SK-N-SH treated with all-trans-retinoic acid at 6 μM for 48 hours (cell line): ENCODE results near the gene NRBP1.

Experiments
- ARNTL ChIP-seq: fragments of 450-650 bp; formaldehyde crosslinking; IDR thresholded peaks from 2 replicates; pipeline ENCODE4 v1.5.0; 2020; ENCODE audit warnings: low read depth, mild to moderate bottlenecking, moderate library complexity, borderline replicate concordance
- ZFP3 ChIP-seq: fragments of 250-450 bp; sonication (Bioruptor Pico); IDR thresholded peaks from 2 replicates; pipeline ENCODE4 v1.5.0; 2020; ENCODE audit warnings: mild to moderate bottlenecking, moderate library complexity
- ZNF70 ChIP-seq: fragments of 450-650 bp; formaldehyde crosslinking; IDR thresholded peaks from 2 replicates; pipeline ENCODE4 v1.5.0; 2020; ENCODE audit warnings: mild to moderate bottlenecking, moderate library complexity
- TF ChIP-seq, protein P1 (sequence below): fragments of 250-450 bp; sonication (Bioruptor Pico); IDR thresholded peaks from 2 replicates; pipeline ENCODE4 v1.8.0; 2021; ENCODE audit warnings: low read depth, mild to moderate bottlenecking, moderate library complexity, borderline replicate concordance

- TF ChIP-seq ZNF70 (CRISPR knock-in tag) (no peak), ARNTL (no peak), ZFP3 (CRISPR knock-in tag) (no peak)
- TF ChIP-seq, protein P1, sequence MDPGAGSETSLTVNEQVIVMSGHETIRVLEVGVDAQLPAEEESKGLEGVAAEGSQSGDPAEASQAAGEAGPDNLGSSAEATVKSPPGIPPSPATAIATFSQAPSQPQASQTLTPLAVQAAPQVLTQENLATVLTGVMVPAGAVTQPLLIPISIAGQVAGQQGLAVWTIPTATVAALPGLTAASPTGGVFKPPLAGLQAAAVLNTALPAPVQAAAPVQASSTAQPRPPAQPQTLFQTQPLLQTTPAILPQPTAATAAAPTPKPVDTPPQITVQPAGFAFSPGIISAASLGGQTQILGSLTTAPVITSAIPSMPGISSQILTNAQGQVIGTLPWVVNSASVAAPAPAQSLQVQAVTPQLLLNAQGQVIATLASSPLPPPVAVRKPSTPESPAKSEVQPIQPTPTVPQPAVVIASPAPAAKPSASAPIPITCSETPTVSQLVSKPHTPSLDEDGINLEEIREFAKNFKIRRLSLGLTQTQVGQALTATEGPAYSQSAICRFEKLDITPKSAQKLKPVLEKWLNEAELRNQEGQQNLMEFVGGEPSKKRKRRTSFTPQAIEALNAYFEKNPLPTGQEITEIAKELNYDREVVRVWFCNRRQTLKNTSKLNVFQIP (CRISPR knock-in tag): no peak
These were observed 13.8 kb downstream of the NRBP1 start, which contains the start of gene KRTCAP3 for GRCh38 chr2:27441958-27442919.
